H1 (cell line): ENCODE measurements around the gene SPACA9. TPM values are rescaled to one million over a fixed set of nuclear protein-coding genes. Genes with fewer than 3 reads are reported as not detected.

Source experiments
- CTCF ChIA-PET: fragments of 300-600 bp; sonication (Branson Sonifier 250); formaldehyde crosslinking; loops from one replicate; lab custom pipeline; 2021; ENCODE audit not compliant: partially characterized antibody; lab: Charles Lee
- POLR2A ChIA-PET: fragments of 300-600 bp; sonication (Branson Sonifier 250); formaldehyde crosslinking; loops from one replicate; lab custom pipeline; 2021; ENCODE audit warnings: inconsistent platforms; ENCODE audit not compliant: partially characterized antibody; lab: Charles Lee
- DNase-seq, 2 experiments: peaks; one replicate each; pipeline versions ENCODE4 v3.0.0 to v3.0.0-alpha.2; 2010 to 2022; ENCODE audit warnings: low spot score in 2 of 2, low read depth in 1 of 2, mixed read lengths in 1 of 2
- FAIRE-seq: peaks from 2 replicates; lab custom pipeline; 2011; peaks lifted over from hg19 to GRCh38; lab: Jason Lieb, UNC
- H2AFZ ChIP-seq: 2 replicates; pipeline ENCODE4 v1.8.1; 2012; ENCODE audit warnings: low read length, inconsistent platforms
- H2AK5ac ChIP-seq: 2 replicates; pipeline ENCODE4 v1.6.1; 2013; ENCODE audit warnings: low read depth, low read length
- H2BK120ac ChIP-seq: replicated peaks from 2 replicates; pipeline ENCODE3; 2013; ENCODE audit warnings: low read depth, low read length, inconsistent platforms
- H2BK12ac ChIP-seq: 2 replicates; pipeline ENCODE4 v1.6.1; 2013; ENCODE audit warnings: low read depth, low read length
- H2BK15ac ChIP-seq: 2 replicates; pipeline ENCODE4 v1.6.1; 2013; ENCODE audit warnings: low read length
- H2BK20ac ChIP-seq: 2 replicates; pipeline ENCODE4 v1.6.1; 2013; ENCODE audit warnings: low read length
- H2BK5ac ChIP-seq: 2 replicates; pipeline ENCODE4 v1.6.1; 2013; ENCODE audit warnings: low read depth, low read length
- H3K14ac ChIP-seq: 2 replicates; pipeline ENCODE4 v1.6.1; 2013; ENCODE audit warnings: inconsistent platforms; ENCODE audit not compliant: insufficient read length
- H3K18ac ChIP-seq: 2 replicates; pipeline ENCODE4 v1.6.1; 2013; ENCODE audit warnings: low read length; ENCODE audit errors: extremely low read depth
- H3K23ac ChIP-seq: 2 replicates; pipeline ENCODE4 v1.6.1; 2013; ENCODE audit warnings: inconsistent platforms; ENCODE audit not compliant: insufficient read length
- H3K23me2 ChIP-seq: 2 replicates; pipeline ENCODE4 v1.6.1; 2013; ENCODE audit warnings: low read depth, low read length
- H3K27ac ChIP-seq: 2 replicates; pipeline ENCODE4 v1.6.1; 2011; ENCODE audit warnings: low read depth, low read length, inconsistent platforms
- H3K27me3 ChIP-seq, 4 experiments: replicated peaks in 1 of 4; 1 replicate in 1 of 4; 2 replicates in 3 of 4; pipeline versions ENCODE4 v1.6.1 to v1.8.1; 2011 to 2013; ENCODE audit warnings: low read length in 3 of 4, mild to moderate bottlenecking in 3 of 4, inconsistent platforms in 2 of 4, mixed read lengths in 2 of 4, moderate library complexity in 1 of 4; ENCODE audit not compliant: control insufficient read depth in 3 of 4, insufficient read depth in 3 of 4; ENCODE audit errors: extremely low read depth in 1 of 4
- H3K36me3 ChIP-seq, 4 experiments: 2 replicates each; pipeline versions ENCODE4 v1.6.1 to v1.8.1; 2011 to 2013; ENCODE audit warnings: mild to moderate bottlenecking in 4 of 4, low read length in 3 of 4, moderate library complexity in 2 of 4, control low read depth in 1 of 4, inconsistent platforms in 1 of 4; ENCODE audit not compliant: insufficient read depth in 4 of 4, control insufficient read depth in 2 of 4
- H3K4ac ChIP-seq: replicated peaks from 2 replicates; pipeline ENCODE3; 2013; ENCODE audit warnings: low read length, low read depth, mixed read lengths, inconsistent platforms; ENCODE audit not compliant: insufficient read length
- H3K4me1 ChIP-seq, 4 experiments: replicated peaks in 1 of 4; 1 replicate in 1 of 4; 2 replicates in 3 of 4; pipeline versions ENCODE4 v1.6.1 to v1.8.1; 2011 to 2013; ENCODE audit warnings: low read length in 3 of 4, inconsistent platforms in 2 of 4, mixed read lengths in 1 of 4; ENCODE audit not compliant: insufficient read depth in 4 of 4, control insufficient read depth in 3 of 4
- H3K4me2 ChIP-seq, 2 experiments: 2 replicates each; pipeline versions ENCODE4 v1.6.1 to v1.8.1; 2011 to 2013; ENCODE audit warnings: low read depth in 2 of 2, low read length in 2 of 2, control low read depth in 1 of 2, inconsistent platforms in 1 of 2, mild to moderate bottlenecking in 1 of 2; ENCODE audit not compliant: insufficient read depth in 1 of 2
- H3K4me3 ChIP-seq, 4 experiments: fragments of 200-600, 300-600 bp in 1 of 4; sonication (generic), shearing (Covaris generic), sonication (Bioruptor Twin) in 1 of 4; 2 replicates each; pipeline versions ENCODE4 v1.5.1 to v1.8.1; 2011 to 2016; ENCODE audit warnings: low read length in 4 of 4, low read depth in 3 of 4, control low read depth in 2 of 4, inconsistent platforms in 2 of 4, mild to moderate bottlenecking in 2 of 4, mixed read lengths in 1 of 4, moderate library complexity in 1 of 4; ENCODE audit not compliant: insufficient read depth in 2 of 4; ENCODE audit errors: extremely low read depth in 1 of 4
- H3K56ac ChIP-seq: replicated peaks from 2 replicates; pipeline ENCODE3; 2013; ENCODE audit warnings: low read depth, mild to moderate bottlenecking, mixed read lengths, low read length, inconsistent platforms; ENCODE audit not compliant: insufficient read length
- H3K79me1 ChIP-seq: 2 replicates; pipeline ENCODE4 v1.6.1; 2013; ENCODE audit warnings: low read depth, low read length, control low read depth
- H3K79me2 ChIP-seq, 2 experiments: 2 replicates each; pipeline versions ENCODE4 v1.6.1 to v1.8.1; 2012 to 2013; ENCODE audit warnings: low read length in 2 of 2, mild to moderate bottlenecking in 2 of 2, inconsistent platforms in 1 of 2; ENCODE audit not compliant: insufficient read depth in 2 of 2, control insufficient read depth in 1 of 2
- H3K9ac ChIP-seq, 4 experiments: replicated peaks in 1 of 4; 1 replicate in 1 of 4; 2 replicates in 3 of 4; pipeline versions ENCODE4 v1.6.1 to v1.8.1; 2011 to 2013; ENCODE audit warnings: low read depth in 3 of 4, low read length in 3 of 4, control low read depth in 2 of 4, mild to moderate bottlenecking in 2 of 4, moderate library complexity in 2 of 4, inconsistent platforms in 1 of 4; ENCODE audit errors: extremely low read depth in 1 of 4
- H3K9me3 ChIP-seq, 2 experiments: 2 replicates each; pipeline versions ENCODE4 v1.6.1 to v1.8.1; 2012 to 2013; ENCODE audit warnings: mild to moderate bottlenecking in 2 of 2, moderate library complexity in 2 of 2, control low read depth in 1 of 2, inconsistent platforms in 1 of 2, low read depth in 1 of 2, low read length in 1 of 2, mixed read lengths in 1 of 2; ENCODE audit not compliant: insufficient read depth in 2 of 2
- H4K20me1 ChIP-seq, 2 experiments: replicated peaks in 1 of 2; 2 replicates each; pipeline versions ENCODE3 to v1.8.1; 2011 to 2013; ENCODE audit warnings: inconsistent platforms in 2 of 2, low read length in 2 of 2, mild to moderate bottlenecking in 1 of 2; ENCODE audit not compliant: insufficient read depth in 2 of 2, control insufficient read depth in 1 of 2
- H4K5ac ChIP-seq: 2 replicates; pipeline ENCODE4 v1.6.1; 2013; ENCODE audit warnings: low read length, low read depth, mixed read lengths, inconsistent platforms; ENCODE audit not compliant: insufficient read length
- H4K8ac ChIP-seq: 2 replicates; pipeline ENCODE4 v1.8.0; 2013; ENCODE audit warnings: mild to moderate bottlenecking, moderate library complexity, low read length, inconsistent platforms; ENCODE audit not compliant: insufficient read depth; ENCODE audit errors: extremely low read depth
- H4K91ac ChIP-seq: replicated peaks from 2 replicates; pipeline ENCODE3; 2013; ENCODE audit warnings: low read length, mixed read lengths, inconsistent platforms; ENCODE audit not compliant: insufficient read length
- POLR2AphosphoS5 ChIP-seq: IDR thresholded peaks from 2 replicates; pipeline ENCODE4 v1.6.1; 2011; ENCODE audit warnings: low read depth, low read length
- RAD21 ChIP-seq, 2 experiments: IDR thresholded peaks in 1 of 2; conservative IDR thresholded peaks in 1 of 2; 2 replicates each; pipeline ENCODE4 v1.6.1; 2011; ENCODE audit warnings: low read depth in 2 of 2, low read length in 2 of 2, improper control_type of control experiment in 1 of 2, inconsistent platforms in 1 of 2, mild to moderate bottlenecking in 1 of 2, moderate library complexity in 1 of 2
- RXRA ChIP-seq: IDR thresholded peaks from 2 replicates; pipeline ENCODE4 v1.6.1; 2011; ENCODE audit warnings: low read depth, mild to moderate bottlenecking, low read length, moderate library complexity; ENCODE audit not compliant: insufficient read depth
- WGBS, 2 experiments: shearing (Covaris generic) in 1 of 2; methylation state at CpG; one replicate each; pipeline versions ENCODE4 v1.1.6 to v1.1.7; 2013 to 2015; ENCODE audit warnings: low lambda C conversion rate in 2 of 2, mixed read lengths in 2 of 2, inconsistent platforms in 1 of 2, low coverage in 1 of 2, missing lambda C conversion rate in 1 of 2; ENCODE audit not compliant: insufficient replicate concordance in 2 of 2, insufficient coverage in 1 of 2, insufficient read length in 1 of 2; ENCODE audit errors: extremely low coverage in 1 of 2, missing lambda C conversion rate in 1 of 2; 5-methylcytosine and 5-hydroxymethylcytosine counted together
- polyA plus RNA-seq, 7 experiments: library from polyadenylated mRNA; depleted of rRNA in 3 of 7; stranded (reverse) in 5 of 7; unstranded in 2 of 7; fragments of >200 nt in 5 of 7; fragments of 200-250 nt in 2 of 7; gene quantifications; 1 replicate in 5 of 7; 2 replicates in 1 of 7; 4 replicates in 1 of 7; pipeline versions ENCODE4 v1.2.1 to v1.2.3, GENCODE V29; 2011 to 2013; ENCODE audit warnings: missing spikeins in 2 of 7, mixed read lengths in 2 of 7
- total RNA-seq: library from RNA; stranded (reverse); fragmentation: NEBNext Ultra II Directional; extraction: Animal tissue kit (Norgen Biotek cat#: 25700); gene quantifications from 2 replicates; pipeline ENCODE4 v1.2.1, GENCODE V29; 2021

The SPACA9 gene
- total and polyA plus RNA-seq, 2 of the 8 experiments (the other 6 are each of a cell fraction or from before 2014, with no cell fraction given): 0.63 to 1.3 TPM

GRCh38 chr9:132838291-132838690 is 40.4 kb upstream of the SPACA9 start:
- TF ChIP-seq RAD21 (IDR thresholded peaks at IDR 0.05 in 1 of 2, conservative IDR thresholded peaks at IDR 0.05 in 1 of 2; ENCODE audit: low read depth in 2 of 2, low read length in 2 of 2) (no peak), POLR2AphosphoS5 (no peak), RXRA (no peak)
- Histone ChIP-seq H3K79me2 (no peaks in the 10 kb centered on the region), H3K9me3 (no peaks in the 10 kb centered on the region), H2AFZ (no peak overlapping the region), H3K23me2 (0 out of 2 replicates have a peak, but pooled peaks cover 2% of the 10 kb centered on the region), H2BK12ac (no peak overlapping the region), H3K9ac (no peak overlapping the region), H4K8ac (no peak overlapping the region), H3K4me3 (no peak overlapping the region), H3K27me3 (no peaks in the 10 kb centered on the region), H3K14ac (no peak overlapping the region), H2AK5ac (no peak overlapping the region), H3K27ac (no peak overlapping the region), H3K4me1 (no peaks in the 10 kb centered on the region), H4K91ac (no peak overlapping the region), H3K23ac (no peak overlapping the region), H3K4me2 (no peak overlapping the region), H3K4ac (no peak overlapping the region), H2BK5ac (no peak overlapping the region), H4K5ac (no peak overlapping the region), H3K18ac (no peak overlapping the region), H2BK15ac (no peak overlapping the region), H3K36me3 (no peaks in the 10 kb centered on the region), H2BK20ac (no peak overlapping the region), H4K20me1 (no peaks in the 10 kb centered on the region), H2BK120ac (no peak overlapping the region), H3K56ac (no peak overlapping the region), H3K79me1 (no peaks in the 10 kb centered on the region; the same call in 1 of the 2 replicates)
- DNase-seq: no peak
- CTCF ChIA-PET: interaction anchor here (0.7 to 1.6 kb wide), 5 partner anchors 10 to 64 kb away, joined by 3 to 6 read pairs (median 3); no protein-coding TSS in a partner anchor
- POLR2A ChIA-PET: interaction anchor here (1.0 kb wide), 1 partner anchor 21 kb away, joined by 3 read pairs; no protein-coding TSS in a partner anchor
- no peak for FAIRE-seq
- 97% methylated on average over 4 of the region's 4 CpGs; no CpG with 5 or more reads in 1 of the 2 experiments for WGBS, 2 experiments
